Cortex of kidney (tissue), 1 donor: ENCODE data around the gene ATP13A4.

Experiments
- DNase-seq: peaks from one replicate; lab custom pipeline; 2025; lab: John Stamatoyannopoulos, UW

Gene ATP13A4

GRCh38 chr3:193499136-193499770 lies 55.4 kb downstream of the ATP13A4 start:
- DNase-seq = no peak

DNA sequence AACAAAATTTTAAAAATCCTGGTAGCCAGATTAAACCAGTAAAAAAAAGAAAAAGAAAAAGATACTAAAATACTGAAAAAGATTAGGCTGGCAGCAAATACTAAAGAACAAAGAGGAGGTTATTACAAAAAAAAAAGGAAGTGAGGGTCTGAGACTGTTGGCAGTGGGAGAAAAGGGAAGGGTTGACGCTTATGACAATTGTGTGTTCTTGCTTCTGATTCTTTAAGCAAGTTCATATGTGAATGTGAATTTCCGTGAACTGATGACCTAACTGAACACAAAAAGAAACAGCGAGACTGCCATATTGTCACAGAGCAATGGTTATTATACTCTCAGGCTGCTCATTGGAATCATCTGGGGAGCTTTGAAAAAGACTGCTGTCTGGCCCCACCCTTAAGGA lies 56.5 kb downstream of the ATP13A4 start:
- no peak for DNase-seq

DNA sequence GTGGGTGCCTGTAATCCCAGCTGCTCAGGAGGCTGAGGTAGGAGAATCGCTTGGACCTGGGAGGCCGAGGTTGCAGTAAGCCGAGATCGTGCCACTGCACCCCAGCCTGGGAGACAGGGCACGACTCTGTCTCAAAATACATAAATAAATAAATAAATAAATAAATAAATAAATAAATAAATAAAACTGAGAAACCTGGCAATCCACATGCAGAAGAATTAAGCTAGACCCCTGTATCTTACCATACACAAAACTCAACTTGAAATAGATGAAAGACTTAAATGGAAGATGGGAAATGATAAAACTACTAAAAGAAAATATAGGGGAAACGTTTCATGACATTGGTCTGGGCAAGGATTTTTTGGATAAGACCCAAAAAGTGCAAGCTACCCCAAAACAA lies 58.0 kb downstream of the ATP13A4 start:
- no peak for DNase-seq

DNA sequence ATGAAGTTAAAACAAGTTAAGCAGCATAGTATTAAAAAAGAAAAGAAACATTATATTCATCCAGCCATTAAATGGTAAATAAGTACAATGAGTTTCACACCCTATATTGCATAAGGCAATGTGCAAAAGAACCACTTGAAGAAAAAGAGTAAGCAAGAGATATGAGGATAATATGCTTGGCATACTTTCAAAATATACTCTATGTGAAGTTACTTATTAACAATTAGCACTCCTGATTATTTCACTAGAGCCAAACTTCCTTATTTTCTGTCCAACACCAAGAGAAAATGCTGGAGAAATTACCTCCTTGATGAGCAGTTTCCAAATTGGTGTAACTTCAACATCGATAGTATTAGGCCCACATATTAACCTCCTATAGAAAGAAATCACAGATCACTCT lies 63.7 kb downstream of the ATP13A4 start:
- no peak for DNase-seq

GRCh38 chr3:193490580-193490979 lies 64.1 kb downstream of the ATP13A4 start:
- no peak for DNase-seq

GRCh38 chr3:193489949-193490348 lies 64.7 kb downstream of the ATP13A4 start:
- DNase-seq = no peak

DNA sequence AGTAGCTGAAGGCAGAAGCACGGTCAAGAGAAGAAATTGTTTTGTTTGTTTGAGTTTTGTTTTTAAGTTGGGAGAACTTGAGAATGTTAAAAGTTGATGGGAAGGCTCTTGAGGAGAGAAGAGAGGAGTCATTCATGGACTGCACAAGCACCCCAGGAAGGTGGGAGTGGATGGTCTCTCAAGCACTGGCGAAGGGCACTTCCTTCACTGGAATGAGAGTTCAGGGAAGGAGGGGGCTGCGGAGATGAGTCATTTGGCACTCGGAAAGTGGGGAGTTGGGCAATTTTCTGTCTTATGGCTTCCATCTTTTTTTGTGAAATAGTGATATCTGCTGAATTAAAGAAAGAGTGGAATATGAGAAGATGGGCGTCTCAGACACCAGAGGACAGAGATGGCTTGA lies 66.0 kb downstream of the ATP13A4 start:
- no peak for DNase-seq

GRCh38 chr3:193483988-193484539 lies 70.6 kb downstream of the ATP13A4 start:
- no peak for DNase-seq

GRCh38 chr3:193481436-193481835 lies 73.3 kb downstream of the ATP13A4 start:
- no peak for DNase-seq

GRCh38 chr3:193474446-193474845 lies 80.2 kb downstream of the ATP13A4 start:
- DNase-seq = no peak

DNA sequence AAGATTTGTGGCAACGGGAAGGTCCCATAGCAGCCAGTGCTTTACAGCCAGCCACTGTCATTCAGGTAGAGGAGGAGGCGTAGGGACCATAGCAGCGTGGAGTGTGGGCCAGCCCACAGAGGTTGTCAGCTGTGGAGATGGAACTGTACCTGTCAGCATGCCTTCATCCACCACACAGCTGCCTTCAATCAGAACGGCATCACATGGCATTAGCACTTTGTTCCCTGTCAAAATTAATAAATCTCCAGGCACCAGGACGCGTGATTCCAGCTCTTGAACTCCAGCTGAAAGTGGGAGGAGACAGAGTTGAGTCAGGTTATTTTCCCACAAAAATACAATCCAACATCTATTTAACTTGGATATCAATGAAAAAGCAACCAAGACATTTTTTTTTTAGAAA lies 84.0 kb downstream of the ATP13A4 start:
- DNase-seq = no peak

- DNase-seq = no peak
These were observed 88.6 kb downstream of the ATP13A4 start for GRCh38 chr3:193465992-193466608.

GRCh38 chr3:193464889-193465288 lies 89.8 kb downstream of the ATP13A4 start:
- DNase-seq = no peak

DNA sequence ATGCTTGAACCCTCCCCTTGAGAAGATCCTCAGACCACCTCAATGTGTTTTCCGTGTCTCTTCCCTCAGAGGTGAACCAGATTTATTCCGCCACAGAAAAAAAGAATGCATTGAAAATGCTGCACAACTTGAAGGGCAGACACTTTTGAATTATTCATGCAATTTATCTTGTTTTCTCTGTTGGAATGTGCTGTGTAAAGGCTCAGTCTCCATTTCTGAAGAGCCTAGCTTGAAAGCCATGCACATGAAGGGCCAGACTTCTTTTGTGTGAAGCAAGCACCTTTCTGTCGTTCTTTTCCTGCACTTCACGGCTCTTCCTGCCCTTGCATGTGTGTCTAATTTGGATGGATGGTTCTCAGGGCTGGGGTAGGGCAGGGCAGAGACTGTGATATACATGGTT lies 97.2 kb downstream of the ATP13A4 start:
- DNase-seq = no peak

- no peak for DNase-seq
These were observed 102.4 kb downstream of the ATP13A4 start for GRCh38 chr3:193452338-193452737.

DNA sequence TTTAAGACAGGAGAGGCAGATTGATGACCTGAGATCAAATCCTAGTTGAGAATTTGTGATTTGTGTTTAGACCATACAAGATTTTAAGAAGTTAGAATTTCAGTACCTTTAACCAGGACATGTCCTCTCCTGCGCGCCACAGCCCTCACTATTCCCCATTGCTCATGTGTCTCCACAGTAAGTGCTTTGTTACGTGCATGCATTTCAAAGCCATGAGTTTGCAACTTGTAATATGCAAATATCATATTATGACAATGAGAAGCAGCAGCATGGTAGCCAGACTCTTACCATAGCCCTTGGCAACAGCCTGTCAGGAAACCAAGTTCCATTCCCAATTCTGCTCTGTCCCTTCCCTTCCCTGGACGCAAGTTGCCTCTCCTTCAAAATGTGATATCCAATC lies 102.8 kb downstream of the ATP13A4 start:
- DNase-seq = no peak

GRCh38 chr3:193446965-193447602 lies 107.6 kb downstream of the ATP13A4 start:
- no peak for DNase-seq

- DNase-seq = no peak
These were observed 115.3 kb downstream of the ATP13A4 start for GRCh38 chr3:193439423-193439822.

- DNase-seq = no peak
These were observed 135.9 kb downstream of the ATP13A4 start for GRCh38 chr3:193418576-193419373.

GRCh38 chr3:193416629-193417028 lies 138.1 kb downstream of the ATP13A4 start:
- DNase-seq = no peak

GRCh38 chr3:193407688-193408087 lies 147.0 kb downstream of the ATP13A4 start:
- DNase-seq = no peak

DNA sequence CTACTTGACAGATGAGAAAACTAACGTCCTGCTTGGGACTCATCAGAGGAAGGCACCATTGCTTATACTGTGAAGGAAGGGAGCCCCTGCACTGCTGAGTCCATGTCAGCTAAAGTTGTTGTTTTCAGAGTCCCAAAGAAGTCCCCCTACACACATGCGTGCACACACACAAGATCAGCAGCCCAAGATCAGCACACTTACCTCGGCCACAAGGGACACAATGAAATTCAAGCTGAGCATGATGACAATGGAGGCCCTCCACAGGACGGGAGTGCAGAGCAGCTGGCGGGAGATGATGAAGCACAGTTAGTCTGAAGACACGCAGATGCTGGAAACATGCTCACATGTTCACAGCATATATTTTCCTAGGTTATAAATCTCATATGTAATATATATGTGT lies 147.6 kb downstream of the ATP13A4 start:
- no peak for DNase-seq
